ENCODE results near the gene KIF27.
"Not testable (repeated sequence)": the region's sequence is repeated elsewhere in the genome, so short reads cannot be mapped to it uniquely, and the experiment has no call there.

The KIF27 gene

DNA sequence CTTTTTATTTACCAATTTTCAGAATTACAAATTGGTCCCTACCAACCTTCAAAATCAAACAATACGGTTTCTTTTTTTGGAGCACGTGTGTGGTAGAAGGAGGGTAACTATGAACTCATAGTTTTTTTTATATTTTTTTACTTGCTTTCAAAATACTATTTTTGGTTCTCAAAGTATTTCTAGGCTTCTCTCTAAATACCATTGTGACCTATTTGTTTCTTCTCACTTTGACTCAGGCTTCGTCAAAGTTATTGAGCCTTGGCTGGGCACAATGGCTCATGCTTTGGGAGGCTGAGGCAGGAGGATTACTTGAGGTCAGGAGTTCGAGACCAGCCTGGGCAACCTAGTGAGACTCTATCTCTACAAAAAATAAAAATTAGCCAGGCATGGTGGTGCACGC lies 11.6 kb upstream of the KIF27 start:
- DNase-seq = no peak

DNA sequence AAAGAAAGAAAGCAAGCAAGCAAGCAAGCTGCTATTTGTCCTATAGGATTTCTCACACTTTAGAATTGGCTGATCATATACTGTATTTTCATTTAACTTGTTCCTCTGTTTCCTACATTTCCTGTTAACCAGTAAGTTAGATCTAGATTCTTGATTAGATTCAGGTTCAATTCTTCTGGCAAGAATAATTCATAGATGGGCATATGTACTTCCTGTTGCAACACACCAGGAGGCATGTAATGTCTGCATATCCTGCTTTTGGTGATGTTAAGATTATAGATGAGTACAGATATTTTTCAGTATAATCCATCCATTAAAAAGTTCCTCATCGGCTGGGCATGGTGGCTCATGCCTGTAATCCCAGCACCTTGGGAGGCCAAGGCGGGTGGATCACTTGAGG lies 10.8 kb upstream of the KIF27 start:
- DNase-seq = no peak

DNA sequence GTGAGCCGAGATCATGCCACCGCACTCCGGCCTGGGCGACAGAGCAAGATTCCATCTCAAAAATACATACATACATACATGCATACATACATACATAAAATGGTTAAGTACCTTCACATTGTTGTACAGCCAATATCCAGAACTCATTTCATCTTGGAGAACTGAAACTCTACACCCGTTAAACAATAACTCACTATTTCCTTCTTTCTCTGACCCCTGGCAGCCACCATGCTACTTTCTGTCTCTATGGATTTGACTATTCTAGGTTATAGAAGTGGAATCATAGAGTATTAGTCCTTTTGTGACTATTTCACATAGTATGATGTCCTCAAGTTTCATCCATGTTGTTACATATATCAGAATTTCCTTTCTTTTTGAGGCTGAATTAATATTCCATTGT lies 9.6 kb upstream of the KIF27 start:
- no peak for DNase-seq

DNA sequence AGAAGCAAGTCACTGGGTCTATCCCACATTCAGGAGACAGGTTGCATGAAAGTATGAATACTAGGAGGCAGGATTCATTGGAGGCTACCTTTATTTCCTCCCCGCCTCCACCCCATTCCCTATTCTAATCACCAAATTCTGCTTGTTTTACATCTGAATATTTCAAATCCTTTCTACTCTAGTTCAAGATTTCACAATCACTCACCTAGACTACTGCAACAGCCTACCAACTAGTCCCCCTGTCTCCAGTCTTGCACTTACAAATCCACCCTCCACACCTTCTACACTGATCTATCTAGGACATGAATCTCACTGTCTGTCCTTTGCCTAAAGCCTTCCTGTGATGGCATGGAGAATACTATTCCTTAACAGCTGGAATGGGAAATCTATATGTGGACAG lies 6.4 kb upstream of the KIF27 start:
- DNase-seq = no peak

DNA sequence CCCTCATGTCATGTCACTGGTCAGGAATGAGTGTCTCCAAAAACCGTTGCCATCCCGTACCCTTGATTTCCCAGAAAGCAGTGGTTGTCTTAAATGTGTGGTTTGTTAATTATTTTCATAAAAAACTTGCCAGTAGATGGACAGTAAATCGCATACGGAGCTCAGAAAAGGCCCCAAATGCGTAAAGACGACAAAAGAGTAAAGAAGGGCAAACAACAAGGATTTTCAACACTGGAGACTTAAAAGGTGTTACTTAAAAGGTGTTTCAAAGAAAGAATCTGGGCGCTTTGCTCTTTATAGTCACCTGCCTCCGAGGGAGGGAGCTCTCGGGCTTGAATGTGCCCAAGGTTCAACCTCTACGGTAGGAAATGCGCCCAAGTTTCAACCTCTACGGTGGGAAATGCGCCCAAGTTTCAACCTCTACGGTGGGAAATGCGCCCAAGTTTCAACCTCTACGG lies 734 bp downstream of the KIF27 start:
- DNase-seq = peak in 1 of 2 experiments; percentile 44

DNA sequence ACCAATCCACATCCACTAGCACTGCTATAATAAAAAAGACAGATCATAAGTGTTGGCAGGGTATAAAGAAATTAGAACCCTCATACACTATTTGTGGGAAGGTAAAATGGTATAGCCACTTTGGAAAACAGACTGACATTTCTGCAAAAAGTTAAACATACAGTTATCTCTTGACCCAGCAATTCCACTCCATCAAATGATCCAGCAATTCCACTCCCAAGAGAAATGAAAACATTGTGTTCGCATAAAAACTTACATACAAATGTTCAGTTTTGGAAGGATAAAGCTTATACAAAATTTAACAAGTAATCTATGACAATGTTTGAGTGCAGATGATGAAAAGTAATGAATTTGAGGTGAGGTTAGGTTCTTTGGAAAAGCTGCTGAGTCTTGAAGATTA lies 2.1 kb downstream of the KIF27 start:
- DNase-seq = no peak

GRCh38 chr9:83912194-83912593 lies 9.0 kb downstream of the KIF27 start:
- not testable (repeated sequence) for DNase-seq

DNA sequence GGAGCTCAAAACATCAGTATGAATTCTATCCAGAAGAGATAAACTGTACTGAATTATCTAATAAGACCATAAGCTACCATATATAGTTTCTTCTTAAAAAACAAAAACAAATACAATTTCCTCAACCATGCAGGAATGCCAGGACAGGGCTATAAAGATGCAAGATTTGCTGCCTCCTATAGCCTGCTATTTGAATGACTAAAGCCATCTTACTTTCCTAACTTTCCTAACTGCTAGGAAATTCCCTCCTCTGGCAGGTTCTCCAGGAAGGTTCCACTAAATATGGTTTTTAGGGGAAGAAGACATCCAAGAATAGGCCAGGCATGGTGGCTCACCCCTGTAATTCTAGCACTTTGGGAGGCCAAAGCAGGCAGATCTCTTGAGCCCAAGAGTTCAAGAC lies 15.1 kb downstream of the KIF27 start:
- DNase-seq = no peak

GRCh38 chr9:83900615-83901014 lies 20.6 kb downstream of the KIF27 start:
- not testable (repeated sequence) for DNase-seq

GRCh38 chr9:83894301-83894700 lies 26.9 kb downstream of the KIF27 start:
- not testable (repeated sequence) for DNase-seq

GRCh38 chr9:83886498-83886897 lies 34.7 kb downstream of the KIF27 start:
- DNase-seq = not testable (repeated sequence)

- DNase-seq = not testable (repeated sequence)
Measured at GRCh38 chr9:83885559-83886240, 35.5 kb downstream of the KIF27 start.

- not testable (repeated sequence) for DNase-seq
Measured at GRCh38 chr9:83881687-83882408, 39.4 kb downstream of the KIF27 start.

DNA sequence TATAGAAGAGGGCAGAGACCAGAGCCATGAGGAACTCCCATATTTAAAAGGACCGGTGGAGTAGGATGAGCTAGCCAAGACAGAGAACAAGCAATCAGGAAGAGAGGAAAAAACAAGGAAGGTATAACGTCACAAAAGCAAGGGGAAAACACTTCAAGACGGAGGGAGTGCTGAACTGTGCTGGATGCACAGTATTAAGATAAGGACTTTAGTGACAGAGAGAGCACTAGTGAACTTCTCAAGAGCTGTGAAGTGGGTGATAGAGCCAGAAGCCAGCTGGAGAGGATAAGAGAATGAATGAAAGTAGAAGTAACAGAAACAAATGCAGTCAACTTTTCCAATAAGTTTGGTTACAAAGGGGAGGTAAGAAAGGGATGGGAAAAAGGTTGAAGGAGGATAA lies 45.7 kb downstream of the KIF27 start:
- DNase-seq = peak in 1 of 2 experiments; percentile 22

DNA sequence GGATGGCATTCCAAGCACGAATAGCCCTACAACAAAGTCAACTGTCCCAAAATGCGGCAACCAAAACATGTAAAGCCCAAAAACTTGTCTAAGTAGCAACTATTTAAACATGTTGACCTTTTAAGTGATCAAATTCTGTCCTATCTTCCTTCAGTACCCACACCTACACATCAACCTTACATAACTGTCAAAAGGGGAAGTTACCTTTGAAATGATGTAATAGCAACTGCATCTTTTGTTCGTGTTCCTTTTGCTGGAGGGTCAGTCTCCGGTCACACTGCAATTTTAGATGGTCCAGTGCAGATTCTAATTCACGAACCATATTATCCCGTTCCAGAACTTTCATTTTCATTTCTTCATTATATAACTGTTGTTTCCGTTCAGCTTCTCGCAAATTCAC lies 71.3 kb downstream of the KIF27 start:
- DNase-seq = not testable (repeated sequence)

GRCh38 chr9:83837070-83837643 lies 84.1 kb downstream of the KIF27 start:
- not testable (repeated sequence) for DNase-seq

GRCh38 chr9:83830426-83831071 lies 90.7 kb downstream of the KIF27 start:
- DNase-seq = peak in 1 of 2 experiments; percentile 55

- DNase-seq = peak in 1 of 2 experiments; percentile 12
Measured at GRCh38 chr9:83824986-83825623, 96.1 kb downstream of the KIF27 start.

GRCh38 chr9:83817356-83818278 lies 103.6 kb downstream of the KIF27 start, which contains the start of gene GKAP1:
TSS of gene GKAP1 (minus strand) at chr9:83817769. CDS start at chr9:83806517, 11,252 bp downstream.
- peak in 1 of 2 experiments; percentile 42 for DNase-seq

DNA sequence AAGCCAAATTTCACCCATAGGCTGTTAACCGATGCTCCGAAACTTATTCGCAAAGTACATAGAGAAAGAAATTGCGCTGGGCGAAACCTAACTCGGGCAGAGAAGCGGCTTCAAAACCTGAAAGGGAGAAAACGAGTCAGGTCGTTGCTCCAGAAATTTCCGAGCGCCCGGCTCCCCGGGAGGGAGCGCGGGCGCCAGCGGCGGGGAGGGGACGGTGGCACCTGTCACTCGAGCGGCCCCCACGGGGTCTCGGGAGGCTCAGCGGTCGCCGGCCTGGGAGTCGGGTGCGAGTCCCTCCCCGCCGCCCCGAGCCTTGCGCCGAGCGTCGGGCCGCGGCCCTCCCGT lies 104.2 kb downstream of the KIF27 start:
- not testable (repeated sequence) for DNase-seq

GRCh38 chr9:83815120-83815519 lies 106.1 kb downstream of the KIF27 start:
- DNase-seq = not testable (repeated sequence)

DNA sequence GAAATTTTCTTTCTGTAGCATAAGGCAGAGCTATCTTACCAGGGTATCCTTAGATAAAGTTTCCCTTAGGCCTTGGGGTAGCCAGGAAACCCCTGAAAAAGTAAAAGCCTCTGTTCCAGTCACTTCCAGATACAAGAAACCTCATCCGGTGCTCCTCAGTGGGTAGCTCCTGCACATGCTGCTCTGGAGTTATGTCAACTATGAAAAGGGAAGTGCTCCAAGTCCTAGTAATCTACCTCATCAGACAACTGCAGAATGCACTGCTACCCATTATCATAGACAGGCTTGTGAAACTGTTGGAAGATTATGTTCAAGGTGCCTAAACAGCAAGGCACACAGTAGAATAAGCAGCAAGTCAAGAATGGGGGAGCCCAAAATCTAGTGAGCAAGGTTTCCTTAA lies 112.0 kb downstream of the KIF27 start:
- DNase-seq = not testable (repeated sequence)

Data from NCI-H524 (cell line).